ENCODE results near the gene LTO1. TPM values are rescaled to one million over a fixed set of nuclear protein-coding genes. Genes with fewer than 3 reads are reported as not detected.

Gene LTO1
- total and polyA plus RNA-seq, 2 experiments from 2014 or later, result 20.1 to 23.3 TPM

DNA sequence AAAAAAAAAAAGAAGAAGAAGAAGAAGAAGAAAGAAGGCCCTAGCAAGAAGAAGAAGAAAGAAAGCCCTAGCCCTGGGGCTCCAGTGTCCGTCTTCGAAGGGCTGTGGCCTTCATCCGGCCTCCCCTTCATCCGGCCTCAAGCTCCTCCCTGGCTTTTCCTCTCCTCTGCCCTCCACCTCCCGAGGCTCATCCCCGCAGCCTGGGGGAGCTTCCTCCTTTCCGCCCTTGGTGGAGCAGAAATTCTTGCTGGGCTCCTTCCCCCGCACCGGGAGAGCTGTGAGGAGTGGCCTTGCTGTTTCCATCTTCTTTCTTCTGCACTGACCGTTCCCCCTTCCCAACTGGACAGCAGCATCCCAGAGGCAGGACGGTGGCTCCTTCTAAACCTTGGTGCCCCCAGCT is 9.5 kb upstream of the LTO1 start (continued):
- TF ChIP-seq REST (IDR thresholded peaks at IDR 0.05; ENCODE audit: unreplicated experiment) (no peak), ZNF114 (CRISPR knock-in tag; IDR thresholded peaks at IDR 0.05) (no peak), EZH2 (IDR thresholded peaks at IDR 0.05; ENCODE audit: low read depth, unreplicated experiment) (no peak), POLR2AphosphoS5 (IDR thresholded peaks at IDR 0.05; ENCODE audit: low read depth) (no peak)
- TF ChIP-seq, protein P1, sequence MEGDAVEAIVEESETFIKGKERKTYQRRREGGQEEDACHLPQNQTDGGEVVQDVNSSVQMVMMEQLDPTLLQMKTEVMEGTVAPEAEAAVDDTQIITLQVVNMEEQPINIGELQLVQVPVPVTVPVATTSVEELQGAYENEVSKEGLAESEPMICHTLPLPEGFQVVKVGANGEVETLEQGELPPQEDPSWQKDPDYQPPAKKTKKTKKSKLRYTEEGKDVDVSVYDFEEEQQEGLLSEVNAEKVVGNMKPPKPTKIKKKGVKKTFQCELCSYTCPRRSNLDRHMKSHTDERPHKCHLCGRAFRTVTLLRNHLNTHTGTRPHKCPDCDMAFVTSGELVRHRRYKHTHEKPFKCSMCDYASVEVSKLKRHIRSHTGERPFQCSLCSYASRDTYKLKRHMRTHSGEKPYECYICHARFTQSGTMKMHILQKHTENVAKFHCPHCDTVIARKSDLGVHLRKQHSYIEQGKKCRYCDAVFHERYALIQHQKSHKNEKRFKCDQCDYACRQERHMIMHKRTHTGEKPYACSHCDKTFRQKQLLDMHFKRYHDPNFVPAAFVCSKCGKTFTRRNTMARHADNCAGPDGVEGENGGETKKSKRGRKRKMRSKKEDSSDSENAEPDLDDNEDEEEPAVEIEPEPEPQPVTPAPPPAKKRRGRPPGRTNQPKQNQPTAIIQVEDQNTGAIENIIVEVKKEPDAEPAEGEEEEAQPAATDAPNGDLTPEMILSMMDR (conservative IDR thresholded peaks at IDR 0.05; ENCODE audit: low read depth in 2 of 2), result no peak
- TF ChIP-seq, protein P2, sequence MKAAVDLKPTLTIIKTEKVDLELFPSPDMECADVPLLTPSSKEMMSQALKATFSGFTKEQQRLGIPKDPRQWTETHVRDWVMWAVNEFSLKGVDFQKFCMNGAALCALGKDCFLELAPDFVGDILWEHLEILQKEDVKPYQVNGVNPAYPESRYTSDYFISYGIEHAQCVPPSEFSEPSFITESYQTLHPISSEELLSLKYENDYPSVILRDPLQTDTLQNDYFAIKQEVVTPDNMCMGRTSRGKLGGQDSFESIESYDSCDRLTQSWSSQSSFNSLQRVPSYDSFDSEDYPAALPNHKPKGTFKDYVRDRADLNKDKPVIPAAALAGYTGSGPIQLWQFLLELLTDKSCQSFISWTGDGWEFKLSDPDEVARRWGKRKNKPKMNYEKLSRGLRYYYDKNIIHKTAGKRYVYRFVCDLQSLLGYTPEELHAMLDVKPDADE (IDR thresholded peaks at IDR 0.05), result no peak

DNA sequence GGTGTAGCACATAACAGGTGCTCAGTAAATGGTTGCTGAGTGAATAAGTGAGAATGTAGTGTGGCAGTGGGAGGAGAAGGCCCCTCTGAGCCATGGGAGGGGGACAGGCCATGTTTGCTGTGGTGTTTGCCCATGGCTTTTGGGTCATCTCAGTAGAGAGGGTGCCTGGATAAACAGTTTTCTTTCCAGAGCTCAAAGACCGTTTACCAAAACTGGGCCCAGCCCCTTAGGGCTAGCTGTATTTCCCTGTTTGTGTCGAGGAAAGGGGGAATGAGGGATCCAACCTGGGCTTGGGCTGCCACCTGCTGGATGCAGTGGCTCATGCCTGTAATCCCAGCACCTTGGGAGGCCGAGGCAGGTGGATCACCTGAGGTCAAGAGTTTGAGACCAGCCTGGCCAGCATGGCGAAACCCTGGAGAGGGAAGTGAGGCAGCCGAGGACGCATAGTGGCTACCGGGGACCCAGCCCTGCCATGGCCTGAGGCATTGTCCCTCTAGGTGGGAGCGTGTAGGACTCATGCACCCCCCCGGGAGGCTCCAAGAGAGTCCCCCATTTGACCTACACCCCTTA is 8.7 kb upstream of the LTO1 start:
- peaks cover 13% of the 10 kb centered on the region for H3K27me3 Mint-ChIP-seq (ENCODE audit: insufficient read depth, low read depth, poor library complexity)
- peak; percentile 75 for ATAC-seq
- H3K4me1 Mint-ChIP-seq, result peaks cover 5% of the 10 kb centered on the region; the same call in 2 of the 3 replicates
- no peaks in the 10 kb centered on the region; the same call in 2 of the 3 replicates for H3K9me3 Mint-ChIP-seq
- Histone ChIP-seq H3K36me3 (ENCODE audit: insufficient read depth) (no peaks in the 10 kb centered on the region), H3K9me2 (ENCODE audit: insufficient read depth) (no peaks in the 10 kb centered on the region), H3K79me2 (replicated peaks; ENCODE audit: insufficient read depth) (no peaks in the 10 kb centered on the region), H4K20me1 (replicated peaks; ENCODE audit: insufficient read depth) (no peaks in the 10 kb centered on the region), H3K27ac (ENCODE audit: low read depth) (no peak overlapping the region), H2AFZ (no peak overlapping the region), H3K4me3 (no peak overlapping the region), H3F3A (replicated peaks; ENCODE audit: low read depth) (no peaks in the 10 kb centered on the region), H3K4me2 (no peak overlapping the region), H3K4me1 (ENCODE audit: insufficient read depth) (0 out of 2 replicates have a peak, but pooled peaks cover 3% of the 10 kb centered on the region), H3K27me3 (ENCODE audit: insufficient read depth) (peaks cover 7% of the 10 kb centered on the region; the same call in 1 of the 2 replicates)
- H3K36me3 Mint-ChIP-seq (ENCODE audit: low read depth), result no peaks in the 10 kb centered on the region
- TF ChIP-seq, protein P2 (IDR thresholded peaks at IDR 0.05), result no peak
- TF ChIP-seq, protein P1 (conservative IDR thresholded peaks at IDR 0.05; ENCODE audit: low read depth in 2 of 2), result peak; percentile 75 to 91
- no peak overlapping the region; the same call in 2 of the 3 replicates for H3K4me3 Mint-ChIP-seq
- no peak overlapping the region for H3K27ac Mint-ChIP-seq
- peak; percentile 81 for DNase-seq (ENCODE audit: low spot score)

Data from GM23338 (cell line).